Vein endothelial cell (primary cell): ENCODE results near the gene NLRP9. TPM values are rescaled to one million over a fixed set of nuclear protein-coding genes. Genes with fewer than 3 reads are reported as not detected.

Experiments
- small RNA-seq: library from RNA; depleted of rRNA; stranded (forward); fragments of <200 nt; gene quantifications from one replicate; pipeline ENCODE3, GENCODE V24; 2012
- total RNA-seq: library from RNA; depleted of rRNA; stranded (reverse); fragments of >200 nt; gene quantifications from 2 replicates; pipeline ENCODE4 v1.2.3, GENCODE V29; 2012

Gene NLRP9
- not detected in 2 replicates for total RNA-seq

DNA sequence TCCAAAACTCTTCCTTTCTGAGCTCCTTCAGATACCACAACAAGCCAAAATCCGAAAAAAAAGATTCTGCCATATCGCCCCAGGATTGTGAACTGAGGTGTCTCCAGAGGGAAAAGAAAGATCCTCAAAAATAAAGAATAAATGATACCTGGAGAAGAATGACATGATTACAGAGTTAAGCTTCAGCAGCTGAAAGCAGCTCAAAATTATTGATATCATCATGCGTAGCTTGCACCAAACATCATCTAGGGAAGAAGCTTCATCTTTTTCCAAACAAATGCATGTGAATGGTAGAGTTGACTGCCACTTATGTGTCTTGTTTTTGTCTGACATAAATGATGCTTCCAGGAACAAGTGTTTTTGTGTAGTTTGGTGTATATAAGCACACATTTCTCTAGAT, at the start of gene NLRP9:
Gene NLRP9, minus strand, starts transcription at position 101 of the 400 bp plus-strand sequence. Its CDS starts 28 bp downstream, at position 73.

GRCh38 chr19:55768818-55769217, 30.6 kb upstream of the NLRP9 start, which contains the start of gene RFPL4AL1:
RFPL4AL1 (plus strand) TSS chr19:55769118; CDS start chr19:55771805, 2,687 bp downstream.

DNA sequence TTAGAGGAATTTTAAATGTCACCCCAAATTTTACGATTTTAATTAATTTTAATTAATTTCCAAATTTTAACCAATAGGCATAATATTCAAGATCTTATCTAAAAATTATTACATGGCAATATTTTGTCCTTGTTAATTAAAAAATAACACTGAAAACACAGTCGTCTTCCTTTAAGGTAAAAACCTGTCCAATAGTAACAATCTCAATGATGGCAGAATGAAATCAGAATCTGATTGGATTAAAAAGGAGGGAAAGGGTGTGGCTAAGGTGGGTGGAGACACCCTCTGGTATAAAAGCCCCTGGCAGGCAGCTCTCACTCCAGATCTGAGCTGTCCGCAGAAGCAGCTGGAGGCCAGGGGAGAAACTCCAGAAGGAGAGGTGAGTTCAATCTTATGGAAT, 20.6 kb upstream of the NLRP9 start, which contains the start of gene RFPL4A:
Gene RFPL4A, plus strand, starts transcription at position 301 of the 400 bp plus-strand sequence. CDS start 2,704 bp downstream, outside the sequence.

DNA sequence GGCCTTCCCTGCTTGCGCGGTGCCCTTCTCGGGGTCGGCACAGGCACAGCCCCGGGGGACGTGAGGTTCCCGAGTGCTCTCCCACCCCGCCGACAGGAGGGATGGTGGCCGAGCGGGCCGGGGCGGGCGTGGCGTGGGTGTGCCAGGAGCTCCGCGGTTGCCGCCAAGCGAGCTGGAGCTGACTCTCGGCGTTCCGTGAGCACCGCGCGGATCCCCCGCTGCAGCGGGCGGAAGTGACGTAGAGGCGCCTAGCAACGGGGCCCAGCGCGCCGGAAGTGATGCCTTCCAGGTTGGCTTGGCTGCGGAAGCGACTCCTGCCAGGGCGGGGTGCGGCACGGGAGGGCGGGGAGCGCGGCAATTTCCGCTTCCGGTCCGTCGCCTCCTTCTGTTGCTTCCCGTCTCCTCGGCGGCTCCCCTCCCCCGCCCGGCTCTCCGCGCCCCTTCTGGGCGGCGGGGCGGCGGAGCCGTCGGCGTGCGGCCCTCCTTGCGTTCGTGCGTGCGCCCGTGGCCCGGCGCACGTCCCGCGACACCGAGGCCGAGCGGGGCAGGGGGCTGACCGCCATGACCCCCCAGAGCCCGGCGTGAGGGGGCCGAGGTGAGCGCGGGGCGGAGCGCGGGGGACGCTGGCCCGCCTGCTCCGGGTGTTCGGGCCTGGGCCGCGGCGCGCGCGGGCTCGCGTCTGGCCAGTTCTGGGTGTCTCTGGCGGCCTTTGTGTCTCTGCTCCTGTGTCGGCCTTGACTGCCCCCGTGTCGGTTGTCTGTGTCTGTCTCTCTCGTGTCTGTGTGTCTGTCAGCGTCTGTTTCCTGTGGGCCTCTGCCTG, 63.2 kb downstream of the NLRP9 start, which contains the start of gene EPN1:
Gene EPN1, plus strand, starts transcription at position 386 of the 820 bp plus-strand sequence. CDS start 3,402 bp downstream, outside the sequence.

Small RNA genes lying within 50 kb of the gene (small RNA-seq; reads per million reads assigned to genes)
- gene AC010525.2 = not detected

Other genes starting within 250 kb of the NLRP9 start
- gene SSC5D, start 250.0 kb downstream of the NLRP9 start, total RNA-seq = 0.33 and 0.57 TPM in 2 replicates
- not detected in 2 replicates for gene SBK2, start 201.3 kb downstream of the NLRP9 start, total RNA-seq
- under 0.01 and 0.10 TPM in 2 replicates for gene SBK3, start 192.9 kb downstream of the NLRP9 start, total RNA-seq
- gene ZNF579, start 157.6 kb downstream of the NLRP9 start, total RNA-seq = 5.1 and 11.8 TPM in 2 replicates
- 3.9 and 4.9 TPM in 2 replicates for gene FIZ1, start 138.9 kb downstream of the NLRP9 start, total RNA-seq
- gene ZNF524, start 138.1 kb downstream of the NLRP9 start, total RNA-seq = 11.9 and 13.7 TPM in 2 replicates
- gene ZNF865, start 132.8 kb downstream of the NLRP9 start, total RNA-seq = 1.2 and 2.0 TPM in 2 replicates
- 4.5 and 6.5 TPM in 2 replicates for gene ZNF784, start 113.8 kb downstream of the NLRP9 start, total RNA-seq
- gene ZNF580, start 97.4 kb downstream of the NLRP9 start, total RNA-seq = 6.9 and 7.4 TPM in 2 replicates
- 20.1 and 34.9 TPM in 2 replicates for gene ZNF581, start 94.8 kb downstream of the NLRP9 start, total RNA-seq
- 9.4 and 14.0 TPM in 2 replicates for gene CCDC106, start 90.2 kb downstream of the NLRP9 start, total RNA-seq
- gene U2AF2, start 83.4 kb downstream of the NLRP9 start, total RNA-seq = 109 and 121 TPM in 2 replicates
- 59.1 and 74.6 TPM in 2 replicates for gene EPN1, start 63.2 kb downstream of the NLRP9 start, total RNA-seq
- 2.3 TPM in 1 of 2 replicates, not detected in the other for gene RFPL4A, start 20.7 kb upstream of the NLRP9 start, total RNA-seq
- gene RFPL4AL1, start 30.7 kb upstream of the NLRP9 start, total RNA-seq = 0.33 TPM in 1 of 2 replicates, not detected in the other
- gene NLRP11, start 93.6 kb upstream of the NLRP9 start, total RNA-seq = under 0.01 TPM in 1 of 2 replicates, not detected in the other
- not detected in 2 replicates for gene NLRP4, start 98.1 kb upstream of the NLRP9 start, total RNA-seq
- not detected in 2 replicates for gene NLRP13, start 193.9 kb upstream of the NLRP9 start, total RNA-seq
- gene NLRP8, start 209.4 kb upstream of the NLRP9 start, total RNA-seq = not detected in 2 replicates
- not detected in 2 replicates for gene NLRP5, start 248.4 kb upstream of the NLRP9 start, total RNA-seq